Osteocyte (in vitro differentiated cells): ENCODE results near the gene ZCCHC2. TPM values are rescaled to one million over a fixed set of nuclear protein-coding genes. Genes with fewer than 3 reads are reported as not detected.

Experiments
- DNase-seq: peaks from one replicate; pipeline ENCODE4 v3.0.0; 2021; ENCODE audit warnings: mixed read lengths; ENCODE audit not compliant: unreplicated experiment; ENCODE audit errors: extremely low spot score
- H3K27ac Mint-ChIP-seq: one replicate; pipeline ENCODE4 v1.8.0; 2021; ENCODE audit warnings: mild to moderate bottlenecking, mixed read lengths; ENCODE audit not compliant: unreplicated experiment
- H3K27me3 Mint-ChIP-seq: one replicate; pipeline ENCODE4 v1.8.0; 2021; ENCODE audit warnings: mixed read lengths; ENCODE audit not compliant: unreplicated experiment
- H3K36me3 Mint-ChIP-seq: one replicate; pipeline ENCODE4 v1.8.0; 2021; ENCODE audit warnings: mixed read lengths; ENCODE audit not compliant: unreplicated experiment
- H3K4me1 Mint-ChIP-seq: one replicate; pipeline ENCODE4 v1.8.0; 2021; ENCODE audit warnings: mixed read lengths; ENCODE audit not compliant: unreplicated experiment
- H3K4me3 Mint-ChIP-seq: one replicate; pipeline ENCODE4 v1.8.0; 2021; ENCODE audit warnings: mild to moderate bottlenecking, moderate library complexity, mixed read lengths; ENCODE audit not compliant: unreplicated experiment
- H3K9me3 Mint-ChIP-seq: one replicate; pipeline ENCODE4 v1.8.0; 2021; ENCODE audit warnings: mixed read lengths; ENCODE audit not compliant: unreplicated experiment
- total RNA-seq: library from RNA; stranded (reverse); gene quantifications from 2 replicates; pipeline ENCODE4 v1.2.1, GENCODE V29; 2021
- TF ChIP-seq, protein P1 (sequence below): fragments of 200-600 bp; sonication (generic); IDR thresholded peaks from 2 replicates; pipeline ENCODE4 v1.5.0; 2021; ENCODE audit warnings: antibody characterized with exemption, mild to moderate bottlenecking, moderate library complexity

ZCCHC2 gene
- total RNA-seq, 1 donor from 2014 or later: 11.2 TPM

DNA sequence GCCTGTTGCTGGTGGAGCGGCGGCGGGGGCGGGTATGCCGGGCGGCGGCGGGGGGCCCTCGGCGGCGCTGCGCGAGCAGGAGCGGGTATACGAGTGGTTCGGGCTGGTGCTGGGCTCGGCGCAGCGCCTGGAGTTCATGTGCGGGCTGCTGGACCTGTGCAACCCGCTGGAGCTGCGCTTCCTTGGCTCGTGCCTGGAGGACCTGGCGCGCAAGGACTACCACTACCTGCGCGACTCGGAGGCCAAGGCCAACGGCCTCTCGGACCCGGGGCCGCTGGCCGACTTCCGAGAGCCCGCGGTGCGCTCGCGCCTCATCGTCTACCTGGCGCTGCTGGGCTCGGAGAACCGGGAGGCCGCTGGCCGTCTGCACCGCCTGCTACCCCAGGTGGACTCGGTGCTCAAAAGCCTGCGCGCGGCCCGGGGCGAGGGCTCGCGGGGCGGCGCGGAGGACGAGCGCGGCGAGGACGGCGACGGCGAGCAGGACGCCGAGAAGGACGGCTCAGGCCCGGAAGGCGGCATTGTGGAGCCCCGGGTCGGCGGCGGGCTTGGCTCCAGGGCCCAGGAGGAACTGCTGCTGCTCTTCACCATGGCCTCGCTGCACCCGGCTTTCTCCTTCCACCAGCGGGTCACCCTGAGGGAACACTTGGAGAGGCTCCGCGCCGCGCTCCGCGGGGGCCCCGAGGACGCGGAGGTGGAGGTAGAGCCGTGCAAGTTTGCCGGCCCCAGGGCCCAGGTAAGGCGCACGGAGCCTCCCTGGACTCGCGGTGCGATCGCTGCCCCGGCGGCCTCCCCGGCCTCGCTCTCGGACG, 1.0 kb downstream of the ZCCHC2 start:
- H3K27ac Mint-ChIP-seq: peak overlapping the region; percentile 89
- TF ChIP-seq, protein P1, sequence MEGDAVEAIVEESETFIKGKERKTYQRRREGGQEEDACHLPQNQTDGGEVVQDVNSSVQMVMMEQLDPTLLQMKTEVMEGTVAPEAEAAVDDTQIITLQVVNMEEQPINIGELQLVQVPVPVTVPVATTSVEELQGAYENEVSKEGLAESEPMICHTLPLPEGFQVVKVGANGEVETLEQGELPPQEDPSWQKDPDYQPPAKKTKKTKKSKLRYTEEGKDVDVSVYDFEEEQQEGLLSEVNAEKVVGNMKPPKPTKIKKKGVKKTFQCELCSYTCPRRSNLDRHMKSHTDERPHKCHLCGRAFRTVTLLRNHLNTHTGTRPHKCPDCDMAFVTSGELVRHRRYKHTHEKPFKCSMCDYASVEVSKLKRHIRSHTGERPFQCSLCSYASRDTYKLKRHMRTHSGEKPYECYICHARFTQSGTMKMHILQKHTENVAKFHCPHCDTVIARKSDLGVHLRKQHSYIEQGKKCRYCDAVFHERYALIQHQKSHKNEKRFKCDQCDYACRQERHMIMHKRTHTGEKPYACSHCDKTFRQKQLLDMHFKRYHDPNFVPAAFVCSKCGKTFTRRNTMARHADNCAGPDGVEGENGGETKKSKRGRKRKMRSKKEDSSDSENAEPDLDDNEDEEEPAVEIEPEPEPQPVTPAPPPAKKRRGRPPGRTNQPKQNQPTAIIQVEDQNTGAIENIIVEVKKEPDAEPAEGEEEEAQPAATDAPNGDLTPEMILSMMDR: no peak
- peak overlapping the region; percentile 83 for H3K4me3 Mint-ChIP-seq
- H3K36me3 Mint-ChIP-seq: no peaks in the 10 kb centered on the region
- no peaks in the 10 kb centered on the region for H3K9me3 Mint-ChIP-seq
- peaks cover 22% of the 10 kb centered on the region for H3K4me1 Mint-ChIP-seq
- no peak for DNase-seq
- H3K27me3 Mint-ChIP-seq: peaks cover 4% of the 10 kb centered on the region

DNA sequence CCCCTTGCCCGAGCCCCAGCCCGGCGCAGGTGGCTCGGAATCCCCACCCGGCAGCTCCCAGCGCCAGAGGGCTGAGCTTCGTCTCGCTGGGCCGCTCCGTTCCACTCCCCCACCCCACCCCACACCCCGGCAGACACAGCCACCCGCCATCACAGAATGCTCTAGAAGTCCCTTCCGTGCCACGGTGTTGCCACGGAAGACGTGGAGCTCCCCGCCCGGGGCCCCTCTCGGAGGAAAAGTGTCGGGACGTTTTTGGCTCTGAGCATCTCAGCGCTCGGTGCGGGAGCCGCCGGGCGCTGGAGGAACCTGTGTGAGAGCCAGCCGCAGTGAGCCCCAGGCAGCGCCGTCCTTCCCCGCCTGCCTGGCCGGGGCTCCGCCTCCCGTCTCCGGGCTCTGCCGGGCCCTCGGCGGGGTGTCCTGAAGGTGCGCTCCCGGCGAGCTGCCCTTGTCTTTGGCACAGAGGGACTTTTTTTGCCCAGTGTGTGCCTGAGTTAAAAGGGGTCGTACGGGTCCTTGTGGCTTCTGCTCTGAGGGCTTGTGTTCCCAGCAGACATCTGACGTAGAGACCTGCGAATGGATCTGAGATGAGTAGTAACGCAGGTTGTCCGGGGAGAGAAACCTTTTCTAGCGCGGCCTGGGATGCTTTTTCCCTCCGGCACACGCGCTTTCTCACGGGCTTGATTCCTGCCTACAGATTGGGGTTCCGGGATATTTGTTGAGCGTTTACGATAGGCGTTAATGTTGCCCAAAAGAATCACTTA, 1.8 kb downstream of the ZCCHC2 start:
- TF ChIP-seq, protein P1: no peak
- Mint-ChIP-seq H3K27me3 (peaks cover 4% of the 10 kb centered on the region), H3K4me3 (peak overlapping the region; percentile 83), H3K4me1 (peaks cover 25% of the 10 kb centered on the region), H3K27ac (peak overlapping the region; percentile 89), H3K9me3 (no peaks in the 10 kb centered on the region), H3K36me3 (no peaks in the 10 kb centered on the region)
- no peak for DNase-seq

DNA sequence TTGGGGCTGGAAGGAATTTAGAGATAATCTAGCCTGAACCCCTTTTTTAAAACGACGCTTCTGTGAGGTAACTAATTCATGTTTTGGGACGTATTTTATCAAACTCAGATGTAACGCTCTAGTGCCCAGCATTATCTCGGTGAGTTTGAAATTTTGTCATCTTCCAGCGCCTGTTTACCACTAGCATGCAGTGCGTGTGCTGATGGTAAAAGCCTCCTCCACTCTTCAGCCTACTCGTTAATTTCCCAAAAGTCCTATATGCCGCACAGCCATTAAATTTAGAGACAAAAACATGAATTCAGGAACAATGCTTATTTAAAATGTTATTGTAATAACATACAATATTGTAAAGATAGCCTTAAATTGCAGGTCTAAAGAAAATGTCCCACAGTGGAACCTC, 2.8 kb downstream of the ZCCHC2 start:
- H3K27me3 Mint-ChIP-seq: peaks cover 4% of the 10 kb centered on the region
- no peak for DNase-seq
- H3K27ac Mint-ChIP-seq: peak overlapping the region; percentile 89
- TF ChIP-seq, protein P1: no peak
- no peaks in the 10 kb centered on the region for H3K9me3 Mint-ChIP-seq
- peak overlapping the region; percentile 83 for H3K4me3 Mint-ChIP-seq
- H3K36me3 Mint-ChIP-seq: no peaks in the 10 kb centered on the region
- peaks cover 29% of the 10 kb centered on the region for H3K4me1 Mint-ChIP-seq

DNA sequence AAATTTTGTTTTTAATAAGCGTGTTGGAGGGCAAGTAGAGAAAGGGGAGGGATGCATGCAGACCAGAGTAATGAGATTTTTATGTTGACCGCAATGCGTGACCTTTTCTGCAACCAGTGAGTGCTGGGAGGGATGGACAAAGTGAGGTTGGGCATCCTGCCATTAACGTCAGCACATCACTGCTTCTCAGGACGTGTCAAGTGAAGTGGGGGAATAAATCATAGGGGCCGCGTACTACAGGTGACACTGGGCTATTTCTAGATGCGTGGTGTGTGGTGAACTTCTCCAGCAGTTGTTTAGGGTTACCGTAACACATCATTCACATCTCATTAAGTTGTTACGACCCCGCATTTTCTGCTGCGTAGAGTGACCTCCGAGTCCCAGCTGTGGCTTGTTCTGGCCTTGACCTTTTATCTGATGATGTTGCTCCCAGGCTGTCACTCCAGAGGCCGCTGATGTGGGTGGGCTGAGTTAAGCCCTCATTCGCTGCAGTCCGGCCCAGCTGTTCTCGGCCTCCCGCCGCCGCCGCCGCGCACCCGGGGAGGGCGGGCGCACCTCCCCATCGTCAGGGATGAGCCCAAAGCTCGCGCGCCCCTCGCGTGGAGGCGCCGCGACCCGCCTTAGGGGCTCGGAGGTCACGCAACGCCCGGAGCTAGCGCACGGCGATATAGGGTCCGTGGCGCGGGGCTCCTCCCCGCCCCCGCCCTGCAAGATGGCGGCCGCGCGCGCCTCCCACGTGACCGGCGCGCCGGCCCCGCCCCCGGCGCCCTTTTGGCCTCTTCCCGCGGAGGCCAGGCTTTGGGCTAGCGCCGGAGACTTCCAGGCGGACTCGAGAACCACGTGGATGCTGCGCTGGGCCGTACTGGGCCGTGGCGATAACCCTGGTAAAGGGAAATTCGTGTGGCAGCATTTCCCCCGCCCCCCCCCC, 3.5 kb downstream of the ZCCHC2 start:
- Mint-ChIP-seq H3K4me3 (peak overlapping the region; percentile 83), H3K27me3 (no peaks in the 10 kb centered on the region), H3K9me3 (no peaks in the 10 kb centered on the region), H3K27ac (peak overlapping the region; percentile 89), H3K36me3 (no peaks in the 10 kb centered on the region), H3K4me1 (peaks cover 29% of the 10 kb centered on the region)
- peak; percentile 87 for DNase-seq
- TF ChIP-seq, protein P1: no peak
